Neuronal stem cell (in vitro differentiated cells): Measurements from ENCODE around the gene BTBD2.

Experiments used
- DNase-seq: peaks from one replicate; pipeline ENCODE4 v3.0.0-alpha.2; 2013; ENCODE audit warnings: low spot score
- H2AFZ ChIP-seq: one replicate; pipeline ENCODE4 v1.6.1; 2013; ENCODE audit warnings: mild to moderate bottlenecking, low read length, inconsistent platforms
- H2AK5ac ChIP-seq: 2 replicates; pipeline ENCODE4 v1.6.1; 2013; ENCODE audit warnings: low read depth, mild to moderate bottlenecking, inconsistent platforms, low read length, moderate library complexity, mixed read lengths
- H2BK120ac ChIP-seq: 2 replicates; pipeline ENCODE4 v1.6.1; 2013; ENCODE audit warnings: low read depth, mild to moderate bottlenecking, inconsistent platforms, low read length, moderate library complexity, mixed read lengths
- H2BK12ac ChIP-seq: one replicate; pipeline ENCODE4 v1.6.1; 2013; ENCODE audit warnings: low read length, inconsistent platforms
- H2BK15ac ChIP-seq: 2 replicates; pipeline ENCODE4 v1.6.1; 2013; ENCODE audit warnings: mild to moderate bottlenecking, low read length, inconsistent platforms, mixed read lengths
- H2BK5ac ChIP-seq: one replicate; pipeline ENCODE4 v1.6.1; 2013; ENCODE audit warnings: inconsistent platforms, mild to moderate bottlenecking, low read length, moderate library complexity
- H3K14ac ChIP-seq: one replicate; pipeline ENCODE4 v1.6.1; 2013; ENCODE audit warnings: low read length, inconsistent platforms
- H3K18ac ChIP-seq: 2 replicates; pipeline ENCODE4 v1.6.1; 2013; ENCODE audit warnings: low read length, inconsistent platforms
- H3K23ac ChIP-seq: 2 replicates; pipeline ENCODE4 v1.6.1; 2013; ENCODE audit warnings: low read depth, mild to moderate bottlenecking, mixed read lengths, low read length, inconsistent platforms; ENCODE audit not compliant: poor library complexity
- H3K27ac ChIP-seq: replicated peaks from 3 replicates; pipeline ENCODE4 v1.5.1; 2013; ENCODE audit warnings: low read length, inconsistent platforms
- H3K27me3 ChIP-seq, 3 experiments: 2 replicates each; pipeline ENCODE4 v1.6.1; 2013; ENCODE audit warnings: low read length in 3 of 3, mild to moderate bottlenecking in 2 of 3, inconsistent platforms in 1 of 3, low read depth in 1 of 3, mixed read lengths in 1 of 3, moderate library complexity in 1 of 3; ENCODE audit not compliant: control insufficient read depth in 3 of 3, insufficient read depth in 3 of 3
- H3K36me3 ChIP-seq, 2 donors: replicated peaks in 1 of 2; 2 replicates each; pipeline ENCODE4 v1.6.1; 2013; ENCODE audit warnings: low read length in 2 of 2; ENCODE audit not compliant: control insufficient read depth in 2 of 2, insufficient read depth in 2 of 2
- H3K4ac ChIP-seq: 2 replicates; pipeline ENCODE4 v1.6.1; 2013; ENCODE audit warnings: inconsistent platforms, mild to moderate bottlenecking, low read length, moderate library complexity
- H3K4me1 ChIP-seq, 2 donors: 1 replicate in 1 of 2; 2 replicates in 1 of 2; pipeline ENCODE4 v1.6.1; 2013; ENCODE audit warnings: low read length in 2 of 2, low read depth in 1 of 2; ENCODE audit not compliant: control insufficient read depth in 2 of 2, insufficient read depth in 1 of 2
- H3K4me2 ChIP-seq: one replicate; pipeline ENCODE4 v1.6.1; 2013; ENCODE audit warnings: mild to moderate bottlenecking, low read length, inconsistent platforms; ENCODE audit not compliant: insufficient read depth, poor library complexity, severe bottlenecking
- H3K4me3 ChIP-seq, 2 donors: 2 replicates each; pipeline ENCODE4 v1.5.1; 2013; ENCODE audit warnings: low read length in 2 of 2, mild to moderate bottlenecking in 2 of 2, inconsistent platforms in 1 of 2, moderate library complexity in 1 of 2
- H3K79me1 ChIP-seq: one replicate; pipeline ENCODE4 v1.6.1; 2013; ENCODE audit warnings: low read depth, mild to moderate bottlenecking, inconsistent platforms, low read length, moderate library complexity
- H3K9ac ChIP-seq: one replicate; pipeline ENCODE4 v1.6.1; 2013; ENCODE audit warnings: mild to moderate bottlenecking, low read depth, low read length, inconsistent platforms; ENCODE audit not compliant: poor library complexity
- H3K9me3 ChIP-seq, 2 donors: replicated peaks in 1 of 2; 2 replicates each; pipeline versions ENCODE3 to v1.6.1; 2013; ENCODE audit warnings: low read length in 2 of 2, mild to moderate bottlenecking in 2 of 2, inconsistent platforms in 1 of 2, low read depth in 1 of 2, mixed read lengths in 1 of 2, moderate library complexity in 1 of 2; ENCODE audit not compliant: control insufficient read depth in 2 of 2, insufficient read depth in 1 of 2
- H4K8ac ChIP-seq: one replicate; pipeline ENCODE4 v1.6.1; 2013; ENCODE audit warnings: low read depth, mild to moderate bottlenecking, inconsistent platforms, low read length, moderate library complexity
- H4K91ac ChIP-seq: one replicate; pipeline ENCODE4 v1.6.1; 2013; ENCODE audit warnings: low read length, low read depth, mild to moderate bottlenecking, inconsistent platforms; ENCODE audit not compliant: poor library complexity
- WGBS, 2 donors: extraction: QIAGEN DNeasy Blood & Tissue Kit; methylation state at CpG; one replicate each; pipeline ENCODE4 v1.1.7; 2013; ENCODE audit warnings: missing lambda C conversion rate in 2 of 2, mixed read lengths in 1 of 2; ENCODE audit not compliant: insufficient read length in 2 of 2, insufficient replicate concordance in 1 of 2; ENCODE audit errors: extremely low coverage in 2 of 2; 5-methylcytosine and 5-hydroxymethylcytosine counted together

The BTBD2 gene

GRCh38 chr19:1952635-1953034, 62.9 kb downstream of the BTBD2 start:
- H3K36me3 ChIP-seq, result peaks cover 16 to 56% of the 10 kb centered on the region in 2 donors
- H4K8ac ChIP-seq, result no peak overlapping the region
- no peak for DNase-seq
- no peak overlapping the region for H3K4me2 ChIP-seq
- no CpG with 5 or more reads among the region's 21 CpGs for WGBS, 2 donors
- H2AFZ ChIP-seq, result no peak overlapping the region
- H2BK12ac ChIP-seq, result no peak overlapping the region
- H3K23ac ChIP-seq, result no peak overlapping the region
- H3K14ac ChIP-seq, result no peak overlapping the region
- H2AK5ac ChIP-seq, result no peak overlapping the region
- H3K4me1 ChIP-seq, result peaks cover 0 to 10% of the 10 kb centered on the region in 2 donors
- no peak overlapping the region for H3K9ac ChIP-seq
- H3K79me1 ChIP-seq, result peaks cover 55% of the 10 kb centered on the region
- H4K91ac ChIP-seq, result no peak overlapping the region
- no peak overlapping the region for H3K4me3 ChIP-seq
- H3K9me3 ChIP-seq, result peaks cover 3 to 8% of the 10 kb centered on the region in 2 donors
- no peak overlapping the region for H2BK15ac ChIP-seq
- H3K27me3 ChIP-seq, result no peaks in the 10 kb centered on the region
- no peak overlapping the region for H2BK5ac ChIP-seq
- H2BK120ac ChIP-seq, result no peak overlapping the region
- H3K4ac ChIP-seq, result no peak overlapping the region
- no peak overlapping the region for H3K27ac ChIP-seq
- no peak overlapping the region for H3K18ac ChIP-seq

GRCh38 chr19:1950640-1951039, 64.9 kb downstream of the BTBD2 start:
- no peak for DNase-seq
- WGBS, 2 donors, result no CpG with 5 or more reads among the region's 16 CpGs

GRCh38 chr19:1949304-1950101, 66.0 kb downstream of the BTBD2 start:
- H4K91ac ChIP-seq, result no peak overlapping the region
- H3K4me2 ChIP-seq, result no peak overlapping the region

More at GRCh38 chr19:1950640-1951039, 64.9 kb downstream of the BTBD2 start:
- H3K4ac ChIP-seq, result no peak overlapping the region
- no peak overlapping the region for H2AFZ ChIP-seq
- H3K9ac ChIP-seq, result no peak overlapping the region
- H3K23ac ChIP-seq, result no peak overlapping the region
- no peak overlapping the region for H2BK12ac ChIP-seq
- no peak overlapping the region for H3K4me3 ChIP-seq
- H3K14ac ChIP-seq, result no peak overlapping the region
- no peak overlapping the region for H3K4me2 ChIP-seq
- H3K18ac ChIP-seq, result no peak overlapping the region
- H3K4me1 ChIP-seq, result peaks cover 0 to 8% of the 10 kb centered on the region in 2 donors
- peak overlapping the region; percentile 43 for H4K8ac ChIP-seq
- H2BK5ac ChIP-seq, result peak overlapping the region; percentile 24
- no peak overlapping the region for H2BK120ac ChIP-seq
- H3K27ac ChIP-seq, result no peak overlapping the region
- no peak overlapping the region for H4K91ac ChIP-seq
- H3K36me3 ChIP-seq, result peaks cover 16 to 62% of the 10 kb centered on the region in 2 donors
- H3K9me3 ChIP-seq, result peaks cover 3 to 8% of the 10 kb centered on the region in 2 donors
- H2BK15ac ChIP-seq, result no peak overlapping the region
- no peaks in the 10 kb centered on the region for H3K27me3 ChIP-seq
- peaks cover 51% of the 10 kb centered on the region for H3K79me1 ChIP-seq
- no peak overlapping the region for H2AK5ac ChIP-seq

GRCh38 chr19:1947651-1948209, 67.8 kb downstream of the BTBD2 start:
- peaks cover 12 to 13% of the 10 kb centered on the region in 2 donors for H3K4me1 ChIP-seq
- H3K4me2 ChIP-seq, result no peak overlapping the region
- no peak for DNase-seq
- H3K4me3 ChIP-seq, result no peak overlapping the region
- H3K9ac ChIP-seq, result peak overlapping the region; percentile 7
- no peak overlapping the region for H2BK120ac ChIP-seq
- H3K4ac ChIP-seq, result no peak overlapping the region
- H4K8ac ChIP-seq, result no peak overlapping the region
- no peak overlapping the region for H2AFZ ChIP-seq
- no peak overlapping the region for H2BK15ac ChIP-seq
- H2BK12ac ChIP-seq, result no peak overlapping the region
- H2AK5ac ChIP-seq, result no peak overlapping the region
- H2BK5ac ChIP-seq, result no peak overlapping the region
- H3K27me3 ChIP-seq, result no peaks in the 10 kb centered on the region
- no peak overlapping the region for H3K27ac ChIP-seq
- no peak overlapping the region for H3K18ac ChIP-seq
- peaks cover 46% of the 10 kb centered on the region for H3K79me1 ChIP-seq
- WGBS, 2 donors, result no CpG with 5 or more reads among the region's 34 CpGs
- H3K36me3 ChIP-seq, result peaks cover 14 to 46% of the 10 kb centered on the region in 2 donors
- H3K9me3 ChIP-seq, result peaks cover 3 to 8% of the 10 kb centered on the region in 2 donors
- H4K91ac ChIP-seq, result no peak overlapping the region
- H3K23ac ChIP-seq, result peak overlapping the region; percentile 22
- H3K14ac ChIP-seq, result peak overlapping the region; percentile 82

More at GRCh38 chr19:1949304-1950101, 66.0 kb downstream of the BTBD2 start:
- Histone ChIP-seq H3K4me3 (peak overlapping the region in 1 of 2 donors; percentile 31), H3K9ac (no peak overlapping the region), H3K23ac (peak overlapping the region; percentile 85), H2AK5ac (no peak overlapping the region), H4K8ac (no peak overlapping the region), H3K79me1 (peaks cover 50% of the 10 kb centered on the region), H3K9me3 (peaks cover 3 to 8% of the 10 kb centered on the region in 2 donors), H2BK12ac (no peak overlapping the region), H3K18ac (peak overlapping the region; percentile 28), H3K4me1 (peaks cover 0 to under 1% of the 10 kb centered on the region in 2 donors), H3K14ac (no peak overlapping the region), H3K36me3 (peaks cover 16 to 58% of the 10 kb centered on the region in 2 donors), H2AFZ (no peak overlapping the region), H2BK120ac (no peak overlapping the region), H3K4ac (no peak overlapping the region), H3K27ac (no peak overlapping the region), H3K27me3 (no peaks in the 10 kb centered on the region), H2BK5ac (peak overlapping the region; percentile 24), H2BK15ac (no peak overlapping the region)
- no peak for DNase-seq
- no CpG with 5 or more reads among the region's 44 CpGs for WGBS, 2 donors
